ENCODE data around the gene TLR5. TPM values are rescaled to one million over a fixed set of nuclear protein-coding genes. Genes with fewer than 3 reads are reported as not detected.

TLR5 gene
- polyA plus RNA-seq, 1 donor (not counting 4 experiments of a cell fraction or from before 2014, with no cell fraction given), result 1.3 TPM

DNA sequence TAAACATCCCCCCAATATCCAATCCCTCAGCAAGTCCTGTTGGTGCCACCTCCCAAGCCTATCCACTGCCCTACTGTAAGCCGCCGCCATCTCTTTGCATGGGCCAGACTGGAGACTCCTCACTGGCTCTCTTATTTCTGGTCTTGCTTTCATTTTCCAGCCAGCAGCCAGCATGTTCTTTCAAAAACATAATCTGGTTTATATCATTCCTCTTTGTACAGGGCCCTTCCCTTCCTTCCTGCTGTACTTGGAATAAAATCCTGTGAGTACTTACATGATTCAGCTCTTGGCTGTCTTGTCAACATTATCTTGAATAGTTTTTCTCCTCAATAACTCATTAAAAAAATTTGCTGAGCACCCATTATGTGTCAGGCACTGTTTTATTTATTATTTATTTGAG is 28.2 kb downstream of the TLR5 start:
- no peaks in the 10 kb centered on the region for H4K20me1 ChIP-seq (ENCODE audit: control insufficient read depth, extremely low read depth, insufficient read depth, low read length)
- TF ChIP-seq EZH2 (IDR thresholded peaks at IDR 0.05; ENCODE audit: low read length), result no peak
- H3K4me1 ChIP-seq (ENCODE audit: control insufficient read depth, extremely low read depth, insufficient read depth, low read length), result no peaks in the 10 kb centered on the region
- H3K4me2 ChIP-seq (ENCODE audit: control insufficient read depth, extremely low read depth, insufficient read depth, low read depth, low read length), result no peak overlapping the region
- H3K4me3 ChIP-seq (ENCODE audit: control insufficient read depth in 2 of 3, extremely low read depth in 1 of 3, insufficient read depth in 2 of 3, low read depth in 1 of 3, low read length in 3 of 3), result no peak overlapping the region
- DNase-seq (ENCODE audit: low read depth, low spot score) (no peak), FAIRE-seq (no peak)
- H3K36me3 ChIP-seq (ENCODE audit: control insufficient read depth in 2 of 2, extremely low read depth in 1 of 2, insufficient read depth in 2 of 2, low read length in 2 of 2), result no peaks in the 10 kb centered on the region
- dilution Hi-C loops (cut with MboI; ENCODE audit: extremely low pct_ligation_motif_present, low sequenced_read_pairs), result no loop called here
- H3K9ac ChIP-seq (ENCODE audit: control insufficient read depth, extremely low read depth, insufficient read depth, low read length), result no peak overlapping the region
- no peaks in the 10 kb centered on the region for H3K79me2 ChIP-seq (ENCODE audit: control insufficient read depth, insufficient read depth, low read length)
- H3K27ac ChIP-seq (ENCODE audit: control insufficient read depth, insufficient read depth, low read length), result no peak overlapping the region
- no peaks in the 10 kb centered on the region for H3K9me3 ChIP-seq (ENCODE audit: control insufficient read depth, low read depth, low read length)
- no peaks in the 10 kb centered on the region for H3K9me1 ChIP-seq (ENCODE audit: control insufficient read depth, extremely low read depth, insufficient read depth, low read length)
- no peak overlapping the region for H2AFZ ChIP-seq (ENCODE audit: control insufficient read depth, low read length)
- no peaks in the 10 kb centered on the region for H3K27me3 ChIP-seq (ENCODE audit: control insufficient read depth, extremely low read depth, insufficient read depth, low read length)

DNA sequence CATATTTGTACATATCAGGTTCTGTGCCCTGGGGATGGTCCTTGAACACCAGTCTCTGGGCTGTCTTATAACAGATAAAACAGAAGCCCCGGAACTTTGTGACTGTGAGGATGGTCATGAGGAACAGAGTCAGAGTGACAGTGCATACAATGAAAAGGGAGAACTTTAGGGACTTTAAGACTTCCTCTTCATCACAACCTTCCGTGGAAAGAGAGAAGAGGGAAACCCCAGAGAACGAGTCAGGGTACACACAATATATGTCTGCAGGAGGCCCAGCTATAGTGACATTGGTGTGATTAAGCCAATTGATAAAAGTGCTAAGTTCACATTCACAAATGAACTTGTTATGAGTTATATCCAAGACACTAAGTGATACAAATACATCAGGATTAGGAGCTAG is 32.1 kb downstream of the TLR5 start:
- DNase-seq (ENCODE audit: low read depth, low spot score), result no peak
- TF ChIP-seq EZH2 (IDR thresholded peaks at IDR 0.05; ENCODE audit: low read length), result no peak
- TF ChIP-seq, protein P1, sequence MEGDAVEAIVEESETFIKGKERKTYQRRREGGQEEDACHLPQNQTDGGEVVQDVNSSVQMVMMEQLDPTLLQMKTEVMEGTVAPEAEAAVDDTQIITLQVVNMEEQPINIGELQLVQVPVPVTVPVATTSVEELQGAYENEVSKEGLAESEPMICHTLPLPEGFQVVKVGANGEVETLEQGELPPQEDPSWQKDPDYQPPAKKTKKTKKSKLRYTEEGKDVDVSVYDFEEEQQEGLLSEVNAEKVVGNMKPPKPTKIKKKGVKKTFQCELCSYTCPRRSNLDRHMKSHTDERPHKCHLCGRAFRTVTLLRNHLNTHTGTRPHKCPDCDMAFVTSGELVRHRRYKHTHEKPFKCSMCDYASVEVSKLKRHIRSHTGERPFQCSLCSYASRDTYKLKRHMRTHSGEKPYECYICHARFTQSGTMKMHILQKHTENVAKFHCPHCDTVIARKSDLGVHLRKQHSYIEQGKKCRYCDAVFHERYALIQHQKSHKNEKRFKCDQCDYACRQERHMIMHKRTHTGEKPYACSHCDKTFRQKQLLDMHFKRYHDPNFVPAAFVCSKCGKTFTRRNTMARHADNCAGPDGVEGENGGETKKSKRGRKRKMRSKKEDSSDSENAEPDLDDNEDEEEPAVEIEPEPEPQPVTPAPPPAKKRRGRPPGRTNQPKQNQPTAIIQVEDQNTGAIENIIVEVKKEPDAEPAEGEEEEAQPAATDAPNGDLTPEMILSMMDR (optimal IDR thresholded peaks at IDR 0.05 in 1 of 3, IDR thresholded peaks at IDR 0.05 in 1 of 3, conservative IDR thresholded peaks at IDR 0.05 in 1 of 3; ENCODE audit: extremely low read depth in 1 of 3, insufficient read depth in 2 of 3, low read length in 3 of 3), result no peak
- H3K9me3 ChIP-seq (ENCODE audit: control insufficient read depth, low read depth, low read length), result no peaks in the 10 kb centered on the region
- H3K27me3 ChIP-seq (ENCODE audit: control insufficient read depth, extremely low read depth, insufficient read depth, low read length), result no peaks in the 10 kb centered on the region
- no peak for FAIRE-seq
- H2AFZ ChIP-seq (ENCODE audit: control insufficient read depth, low read length), result no peak overlapping the region
- H3K9ac ChIP-seq (ENCODE audit: control insufficient read depth, extremely low read depth, insufficient read depth, low read length), result no peak overlapping the region
- H3K27ac ChIP-seq (ENCODE audit: control insufficient read depth, insufficient read depth, low read length), result no peak overlapping the region
- no peaks in the 10 kb centered on the region for H3K79me2 ChIP-seq (ENCODE audit: control insufficient read depth, insufficient read depth, low read length)
- dilution Hi-C loops (cut with MboI; ENCODE audit: extremely low pct_ligation_motif_present, low sequenced_read_pairs), result no loop called here
- H3K36me3 ChIP-seq (ENCODE audit: control insufficient read depth in 2 of 2, extremely low read depth in 1 of 2, insufficient read depth in 2 of 2, low read length in 2 of 2), result no peaks in the 10 kb centered on the region
- no peak overlapping the region for H3K4me3 ChIP-seq (ENCODE audit: control insufficient read depth in 2 of 3, extremely low read depth in 1 of 3, insufficient read depth in 2 of 3, low read depth in 1 of 3, low read length in 3 of 3)
- H3K4me1 ChIP-seq (ENCODE audit: control insufficient read depth, extremely low read depth, insufficient read depth, low read length), result peaks cover 2% of the 10 kb centered on the region
- H4K20me1 ChIP-seq (ENCODE audit: control insufficient read depth, extremely low read depth, insufficient read depth, low read length), result no peaks in the 10 kb centered on the region
- no peaks in the 10 kb centered on the region for H3K9me1 ChIP-seq (ENCODE audit: control insufficient read depth, extremely low read depth, insufficient read depth, low read length)
- no peak overlapping the region for H3K4me2 ChIP-seq (ENCODE audit: control insufficient read depth, extremely low read depth, insufficient read depth, low read depth, low read length)

DNA sequence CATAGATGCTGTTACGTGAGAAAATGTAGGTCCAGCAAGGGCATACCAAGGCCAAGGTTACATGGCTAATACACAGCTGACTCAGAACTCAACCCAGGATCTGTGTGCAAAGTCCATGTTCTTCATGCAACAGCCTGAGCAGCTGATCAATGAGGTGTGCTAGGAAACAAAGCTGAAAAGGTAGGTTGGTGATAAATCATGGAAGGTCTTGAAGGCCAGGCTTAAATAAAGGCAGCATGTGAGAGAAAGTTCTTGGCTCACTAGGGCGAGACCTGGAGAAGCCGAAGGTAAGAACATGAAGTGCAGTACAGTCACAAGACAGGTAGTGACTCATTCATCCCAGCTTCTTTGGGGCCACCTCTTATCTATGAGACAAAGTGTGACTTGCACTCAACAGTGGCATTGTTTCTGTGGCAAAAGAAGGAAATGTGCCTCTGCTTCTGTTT is 33.4 kb downstream of the TLR5 start:
- H3K27me3 ChIP-seq (ENCODE audit: control insufficient read depth, extremely low read depth, insufficient read depth, low read length), result no peaks in the 10 kb centered on the region
- H2AFZ ChIP-seq (ENCODE audit: control insufficient read depth, low read length), result no peak overlapping the region
- H3K27ac ChIP-seq (ENCODE audit: control insufficient read depth, insufficient read depth, low read length), result no peak overlapping the region
- TF ChIP-seq, protein P1 (optimal IDR thresholded peaks at IDR 0.05 in 1 of 3, IDR thresholded peaks at IDR 0.05 in 1 of 3, conservative IDR thresholded peaks at IDR 0.05 in 1 of 3; ENCODE audit: extremely low read depth in 1 of 3, insufficient read depth in 2 of 3, low read length in 3 of 3), result no peak
- TF ChIP-seq EZH2 (IDR thresholded peaks at IDR 0.05; ENCODE audit: low read length), result no peak
- DNase-seq (ENCODE audit: low read depth, low spot score) (no peak), FAIRE-seq (no peak)
- H3K79me2 ChIP-seq (ENCODE audit: control insufficient read depth, insufficient read depth, low read length), result no peaks in the 10 kb centered on the region
- H3K9ac ChIP-seq (ENCODE audit: control insufficient read depth, extremely low read depth, insufficient read depth, low read length), result no peak overlapping the region
- H3K9me1 ChIP-seq (ENCODE audit: control insufficient read depth, extremely low read depth, insufficient read depth, low read length), result no peaks in the 10 kb centered on the region
- no peaks in the 10 kb centered on the region for H3K9me3 ChIP-seq (ENCODE audit: control insufficient read depth, low read depth, low read length)
- H4K20me1 ChIP-seq (ENCODE audit: control insufficient read depth, extremely low read depth, insufficient read depth, low read length), result no peaks in the 10 kb centered on the region
- no peak overlapping the region for H3K4me2 ChIP-seq (ENCODE audit: control insufficient read depth, extremely low read depth, insufficient read depth, low read depth, low read length)
- dilution Hi-C loops (cut with MboI; ENCODE audit: extremely low pct_ligation_motif_present, low sequenced_read_pairs), result no loop called here
- H3K4me3 ChIP-seq (ENCODE audit: control insufficient read depth in 2 of 3, extremely low read depth in 1 of 3, insufficient read depth in 2 of 3, low read depth in 1 of 3, low read length in 3 of 3), result no peak overlapping the region
- H3K4me1 ChIP-seq (ENCODE audit: control insufficient read depth, extremely low read depth, insufficient read depth, low read length), result peaks cover 2% of the 10 kb centered on the region
- H3K36me3 ChIP-seq (ENCODE audit: control insufficient read depth in 2 of 2, extremely low read depth in 1 of 2, insufficient read depth in 2 of 2, low read length in 2 of 2), result no peaks in the 10 kb centered on the region
